ENCODE data around the gene NFATC2IP. TPM values are rescaled to one million over a fixed set of nuclear protein-coding genes. Genes with fewer than 3 reads are reported as not detected.

Gene NFATC2IP
- total and polyA plus RNA-seq, 2 of the 8 experiments (the other 6 are each of a cell fraction or from before 2014, with no cell fraction given): 54.4 to 71.5 TPM

DNA sequence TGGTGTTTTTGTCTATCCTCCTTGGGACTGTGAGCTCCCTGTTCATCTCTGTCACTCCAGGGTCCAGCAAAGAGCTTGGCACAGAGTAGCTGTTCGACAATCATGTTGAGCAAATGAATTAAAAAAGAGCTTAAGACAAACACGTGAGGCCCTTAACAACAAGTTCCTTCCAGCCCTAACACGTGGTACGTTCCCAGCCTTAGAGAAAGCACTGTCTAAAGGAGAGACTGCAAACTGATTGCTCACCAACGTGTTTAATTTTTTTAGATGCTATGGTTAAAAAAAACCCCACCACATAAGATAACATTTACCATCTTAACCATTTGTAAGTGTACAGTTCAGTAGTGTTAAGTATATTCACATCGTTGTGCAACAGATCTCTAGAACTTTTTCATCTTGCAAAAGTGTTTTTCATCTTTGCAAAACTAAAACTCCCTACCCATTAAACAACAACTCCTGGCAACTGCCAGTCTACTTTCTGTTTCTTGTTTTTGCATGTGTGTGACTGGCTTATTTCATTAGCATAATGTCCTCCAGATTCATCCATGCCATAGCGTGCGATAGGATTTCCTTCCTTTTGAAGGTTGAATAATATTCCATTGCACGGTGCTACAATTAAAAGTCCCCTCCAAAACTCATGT lies 62.3 kb downstream of the NFATC2IP start (continued):
- no peak for TF ChIP-seq POLR2AphosphoS5 (IDR thresholded peaks at IDR 0.05; ENCODE audit: low read depth, low read length)
- TF ChIP-seq RAD21 (IDR thresholded peaks at IDR 0.05 in 1 of 2, conservative IDR thresholded peaks at IDR 0.05 in 1 of 2; ENCODE audit: low read depth in 2 of 2, low read length in 2 of 2): no peak
- TF ChIP-seq, protein P1, sequence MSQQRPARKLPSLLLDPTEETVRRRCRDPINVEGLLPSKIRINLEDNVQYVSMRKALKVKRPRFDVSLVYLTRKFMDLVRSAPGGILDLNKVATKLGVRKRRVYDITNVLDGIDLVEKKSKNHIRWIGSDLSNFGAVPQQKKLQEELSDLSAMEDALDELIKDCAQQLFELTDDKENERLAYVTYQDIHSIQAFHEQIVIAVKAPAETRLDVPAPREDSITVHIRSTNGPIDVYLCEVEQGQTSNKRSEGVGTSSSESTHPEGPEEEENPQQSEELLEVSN (IDR thresholded peaks at IDR 0.05): no peak
- no peak for TF ChIP-seq SIRT6 (IDR thresholded peaks at IDR 0.05; ENCODE audit: low read length)
- TF ChIP-seq ZNF274 (IDR thresholded peaks at IDR 0.05; ENCODE audit: borderline replicate concordance, extremely low read depth, low read length): no peak
- TF ChIP-seq CEBPB (IDR thresholded peaks at IDR 0.05; ENCODE audit: low read depth, low read length): no peak
- no peak for TF ChIP-seq SUZ12 (IDR thresholded peaks at IDR 0.05; ENCODE audit: low read length)

Measured in H1 (cell line).